SW 1271 (cell line): ENCODE results near the gene KMT5C.

Experiments
- DNase-seq, 2 experiments: peaks; one replicate each; lab custom pipeline; 2025; lab: John Stamatoyannopoulos, UW

The KMT5C gene

DNA sequence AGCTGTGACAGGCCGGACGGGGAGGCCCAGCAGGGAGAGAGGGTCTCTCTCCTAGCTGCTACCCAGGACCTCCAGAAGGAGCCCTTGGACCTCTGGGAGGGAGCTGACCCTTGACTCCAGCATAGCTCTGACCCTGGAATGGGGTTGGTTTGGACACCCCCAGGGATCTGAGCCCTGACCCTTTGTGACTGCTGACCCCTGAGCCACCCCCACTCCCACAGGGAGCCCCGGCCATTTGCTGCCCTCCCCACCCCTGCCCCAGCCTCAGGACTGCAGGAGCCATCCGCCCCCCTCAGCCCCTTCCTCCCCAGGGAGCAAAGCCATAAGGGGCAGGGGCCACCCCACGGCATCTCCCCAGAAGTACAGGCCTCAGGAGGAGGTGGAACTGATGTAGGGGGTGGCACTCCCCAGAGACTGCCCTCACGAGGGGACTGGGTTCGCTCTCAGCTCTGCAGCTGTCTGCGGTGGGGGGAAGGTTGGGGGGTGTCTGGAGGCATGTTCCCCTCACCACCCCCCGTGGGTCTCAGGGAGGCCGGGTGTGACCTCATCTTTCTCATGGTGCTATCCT lies 7.8 kb downstream of the KMT5C start:
- DNase-seq: no peak

DNA sequence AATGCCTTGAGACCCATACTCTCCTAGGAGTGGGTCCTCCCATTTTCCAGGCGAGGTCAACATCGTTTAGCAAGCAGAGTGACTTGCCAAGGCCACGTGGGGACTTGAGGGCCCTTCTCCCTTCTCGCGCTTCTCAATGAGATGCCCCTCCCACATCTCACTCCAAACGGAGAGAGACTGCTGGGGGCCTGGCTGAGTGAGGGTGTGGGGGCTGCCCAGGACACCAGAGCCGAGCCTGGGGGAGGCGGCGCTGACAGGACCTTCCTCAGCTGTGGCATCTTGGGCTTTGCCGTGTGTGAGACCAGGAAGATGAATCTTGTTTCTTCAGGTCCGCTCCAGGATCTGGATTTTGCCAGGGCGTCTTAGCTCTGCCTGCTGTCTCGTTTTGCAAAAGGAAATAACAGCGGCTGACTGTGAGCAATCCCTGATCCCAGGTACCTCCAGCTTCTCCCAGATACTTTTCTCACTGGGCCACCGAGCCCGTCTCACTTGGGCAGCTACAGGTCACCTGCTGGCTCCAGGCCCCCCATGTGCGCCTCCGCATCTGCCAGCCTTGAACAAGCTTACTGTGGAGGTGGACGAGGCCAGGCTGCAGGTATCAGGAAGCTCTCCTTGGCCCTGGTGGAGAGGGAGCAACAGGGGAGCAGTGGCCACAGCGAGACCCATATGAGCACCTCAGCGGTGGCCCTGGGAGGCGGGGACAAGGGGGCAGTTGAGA lies 8.8 kb downstream of the KMT5C start:
- DNase-seq: no peak

DNA sequence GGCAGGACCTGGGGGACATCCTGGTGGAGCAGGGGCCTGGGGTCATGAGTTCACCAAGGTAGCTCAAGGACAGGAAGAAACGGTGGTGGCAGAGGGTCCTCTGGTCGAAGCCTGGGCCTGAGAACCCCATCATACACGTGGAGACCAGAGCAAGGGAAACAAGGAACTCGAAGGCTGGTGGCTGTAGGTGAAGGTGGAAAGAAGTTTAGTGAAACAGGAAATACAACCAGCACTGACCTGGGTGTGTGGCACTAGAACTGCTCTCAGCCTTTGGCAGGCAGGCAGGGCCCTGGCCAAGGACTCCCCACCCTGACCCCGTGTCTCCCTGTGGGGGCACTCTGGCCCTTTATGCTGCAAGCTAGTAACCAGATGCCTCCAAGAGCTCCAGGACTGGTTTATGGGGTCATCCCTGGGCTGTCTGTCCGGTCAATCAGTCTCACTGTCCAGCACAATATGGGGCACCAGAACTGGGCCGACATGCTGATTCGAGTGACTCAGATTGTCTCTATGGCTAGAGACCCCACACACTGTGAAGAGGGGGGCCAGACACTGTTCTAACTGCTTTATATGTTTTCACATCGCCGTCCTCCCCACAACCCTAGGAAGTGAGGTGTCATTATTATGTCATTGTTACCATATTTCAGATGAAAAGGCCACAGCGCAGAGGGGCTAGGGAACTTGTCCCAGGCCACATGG lies 11.1 kb downstream of the KMT5C start:
- DNase-seq: no peak

DNA sequence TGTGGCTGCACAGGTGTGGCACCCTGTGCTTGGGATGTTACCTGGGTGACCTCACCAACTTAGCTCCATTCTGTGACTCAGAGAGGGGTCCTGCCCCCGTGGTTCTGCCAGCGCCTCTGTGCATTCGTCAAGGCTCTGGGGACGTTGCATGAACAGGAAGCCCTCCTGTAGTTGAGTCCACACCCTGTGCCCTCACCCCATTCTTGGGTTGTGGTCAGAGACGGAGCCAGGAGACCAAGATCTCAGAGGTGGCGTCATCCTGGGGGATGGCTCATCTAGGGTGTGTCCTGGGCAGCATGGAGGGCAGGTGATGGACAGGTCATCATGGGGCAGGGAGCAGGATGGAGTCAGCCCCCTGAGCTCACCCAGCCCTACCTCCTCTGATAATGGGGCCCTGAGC lies 12.4 kb downstream of the KMT5C start:
- no peak for DNase-seq

DNA sequence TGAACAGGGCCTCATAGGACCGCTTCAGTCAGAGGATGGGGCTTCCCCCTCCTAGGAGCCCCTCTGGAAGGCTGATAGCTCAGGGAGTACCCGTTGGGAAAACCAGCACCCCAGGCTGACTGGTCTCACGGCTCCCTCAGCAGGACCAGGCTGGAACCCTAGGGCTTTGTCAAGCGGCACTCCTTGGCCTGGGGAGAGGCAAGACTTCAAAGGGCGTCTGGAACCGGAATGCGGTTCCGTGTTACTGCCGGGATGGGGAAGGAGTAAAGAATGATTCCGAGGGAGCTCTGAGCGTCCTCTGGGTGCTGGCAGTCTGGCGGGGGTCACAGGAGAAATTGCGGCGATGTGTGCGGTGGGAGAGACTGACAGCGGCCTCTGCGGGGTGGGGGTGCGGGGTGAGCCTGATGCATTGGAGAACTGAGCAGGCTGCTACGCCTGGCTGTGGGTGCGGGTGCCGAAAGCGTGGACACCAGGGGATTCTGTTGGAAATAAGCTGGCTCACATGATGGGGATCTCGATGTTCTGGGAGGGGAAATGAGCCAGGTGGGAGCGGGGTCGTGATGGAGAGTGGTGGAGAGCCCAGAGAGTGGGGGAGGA lies 13.0 kb downstream of the KMT5C start:
- no peak for DNase-seq

DNA sequence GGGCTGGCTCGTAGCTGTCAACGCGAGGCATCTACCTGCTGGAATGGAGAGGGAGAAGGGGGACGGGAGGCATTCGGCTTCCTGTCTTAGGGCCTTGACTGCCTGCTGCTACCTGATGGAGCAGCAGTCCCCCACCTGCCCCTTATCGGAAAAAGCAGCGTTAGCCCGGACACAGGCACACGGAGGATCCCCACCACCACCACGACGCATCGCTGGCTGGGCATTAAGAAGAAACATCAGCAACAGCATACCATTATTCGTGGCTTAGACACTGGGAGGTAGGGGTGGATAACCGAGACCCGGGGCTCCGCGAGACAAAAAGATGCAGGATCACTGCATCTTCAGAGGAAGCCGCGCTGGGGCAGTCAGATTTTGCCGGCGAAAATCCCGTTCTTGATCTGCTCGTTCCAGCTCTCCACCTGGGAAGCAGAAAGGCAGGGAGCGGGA lies 13.7 kb downstream of the KMT5C start:
- no peak for DNase-seq

DNA sequence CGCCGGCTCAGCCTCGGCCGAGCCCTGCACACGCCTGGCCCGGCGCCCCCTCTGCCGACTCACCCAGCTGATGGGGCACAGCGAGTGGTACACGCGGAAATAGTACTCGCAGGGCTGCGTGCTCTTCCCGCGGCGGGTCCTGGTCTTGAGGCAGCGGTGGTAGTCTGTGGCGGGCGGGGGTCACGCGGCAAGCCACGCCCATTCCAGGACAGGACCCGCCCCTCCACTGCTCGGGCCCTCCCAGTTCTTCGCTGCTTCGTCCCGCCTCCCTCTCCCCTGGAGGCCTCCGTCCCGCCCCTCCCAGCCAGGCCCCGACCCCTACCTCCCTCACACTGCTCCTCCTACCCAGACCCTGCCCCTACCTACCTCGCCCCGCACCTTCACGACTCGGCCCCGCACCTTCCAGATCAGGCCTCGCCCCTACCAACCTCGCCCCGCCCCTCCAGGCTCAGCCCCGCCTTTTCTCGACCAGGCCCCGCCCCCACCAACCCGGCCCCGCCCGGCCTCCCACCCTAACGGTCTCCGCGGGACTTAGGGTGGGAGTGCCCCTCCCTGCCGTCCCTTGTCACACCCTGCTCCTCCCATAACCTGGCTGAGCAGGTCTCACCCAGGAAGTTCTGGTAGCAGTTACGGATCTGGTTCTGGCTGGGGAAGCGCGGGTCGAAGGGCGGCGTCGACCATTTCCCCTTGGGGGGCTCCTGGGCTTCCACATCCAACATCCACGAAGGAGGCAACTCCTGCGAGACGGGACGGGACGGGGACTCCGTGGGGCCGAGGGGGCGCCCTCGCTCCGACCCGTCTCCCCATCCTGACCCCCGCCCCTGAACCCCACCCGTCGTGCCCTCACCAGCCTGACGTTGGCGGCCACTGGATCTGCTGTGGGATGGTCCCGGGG lies 14.4 kb downstream of the KMT5C start:
- DNase-seq: peak in 1 of 2 experiments; percentile 18

DNA sequence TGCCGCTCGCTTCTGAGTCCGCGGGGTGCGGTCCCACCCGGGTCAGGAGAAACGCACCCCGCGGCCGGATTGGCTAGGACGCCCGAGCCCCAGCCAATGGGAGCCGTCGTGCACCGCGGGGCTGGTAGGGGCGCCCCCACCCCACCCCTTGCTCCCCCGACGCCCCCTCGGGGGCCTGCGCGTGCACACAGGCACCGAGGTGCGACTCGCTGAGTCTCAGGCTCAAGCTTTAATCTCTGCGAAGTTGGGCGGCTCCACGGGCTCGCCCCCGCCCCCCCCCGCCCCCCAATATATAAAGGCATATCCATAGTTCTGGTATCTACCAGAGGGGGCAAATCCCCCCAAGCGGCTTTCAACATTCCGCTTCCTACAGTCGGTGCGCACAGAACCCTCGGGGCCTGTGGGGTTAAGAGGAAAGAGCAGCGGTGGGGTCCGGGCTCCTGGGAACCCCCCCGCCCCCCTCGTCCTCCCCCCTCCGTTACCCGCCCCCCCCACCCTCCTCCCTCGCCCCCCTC lies 15.1 kb downstream of the KMT5C start, which contains the start of gene COX6B2:
TSS of gene COX6B2 (minus strand) at position 22 of the 515 bp plus-strand sequence. CDS start 198 bp downstream, outside the sequence.
- no peak for DNase-seq

DNA sequence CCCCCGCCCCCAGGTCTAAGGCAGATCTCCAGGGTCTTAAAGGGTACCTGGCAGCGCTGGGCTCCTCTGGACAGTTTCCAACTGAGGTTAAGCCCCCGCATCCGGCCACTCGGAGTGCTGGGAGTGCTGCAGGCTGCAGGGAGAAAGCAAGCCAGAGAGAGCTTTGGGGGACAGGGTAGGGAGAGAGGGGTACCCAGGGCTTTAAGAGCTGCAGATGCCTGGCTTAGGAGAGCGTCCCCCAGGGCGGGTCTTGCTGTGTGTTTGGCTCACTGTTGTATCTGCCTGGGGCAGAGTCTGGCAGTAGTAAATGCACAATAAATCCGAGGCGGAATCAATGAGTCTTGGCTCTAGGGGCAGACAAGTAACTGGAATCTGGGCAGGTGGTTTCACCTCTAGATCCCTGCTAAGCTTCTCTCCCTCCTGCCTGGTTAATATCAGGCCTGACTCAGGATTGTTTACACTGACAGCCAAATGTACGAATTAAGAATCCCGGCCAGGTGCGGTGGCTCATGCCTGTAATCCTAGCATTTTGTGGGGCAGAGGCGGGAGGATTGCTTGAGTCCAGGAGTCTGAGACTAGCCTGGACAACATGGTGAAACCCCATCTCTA lies 15.6 kb downstream of the KMT5C start:
- no peak for DNase-seq

DNA sequence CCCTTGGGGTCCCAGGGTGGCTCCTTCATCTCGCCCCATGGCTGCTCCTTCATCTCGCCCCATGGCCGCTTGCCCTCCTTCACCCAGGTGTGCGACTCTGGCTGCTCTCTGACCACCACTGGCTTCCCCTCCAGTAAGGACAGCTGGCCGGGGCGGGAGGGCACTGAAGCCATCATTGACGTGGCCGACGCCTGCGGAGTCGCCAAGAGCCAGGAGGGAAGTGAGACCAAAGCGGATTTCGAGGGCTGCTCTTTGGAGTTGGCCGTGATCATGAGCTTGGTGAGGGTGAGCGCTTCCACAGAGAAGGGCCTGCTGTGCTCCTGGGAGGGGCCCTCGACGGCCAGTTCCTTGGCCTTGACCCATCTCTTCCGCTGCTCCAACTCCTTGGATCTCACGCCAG lies 18.8 kb downstream of the KMT5C start:
- DNase-seq: no peak

DNA sequence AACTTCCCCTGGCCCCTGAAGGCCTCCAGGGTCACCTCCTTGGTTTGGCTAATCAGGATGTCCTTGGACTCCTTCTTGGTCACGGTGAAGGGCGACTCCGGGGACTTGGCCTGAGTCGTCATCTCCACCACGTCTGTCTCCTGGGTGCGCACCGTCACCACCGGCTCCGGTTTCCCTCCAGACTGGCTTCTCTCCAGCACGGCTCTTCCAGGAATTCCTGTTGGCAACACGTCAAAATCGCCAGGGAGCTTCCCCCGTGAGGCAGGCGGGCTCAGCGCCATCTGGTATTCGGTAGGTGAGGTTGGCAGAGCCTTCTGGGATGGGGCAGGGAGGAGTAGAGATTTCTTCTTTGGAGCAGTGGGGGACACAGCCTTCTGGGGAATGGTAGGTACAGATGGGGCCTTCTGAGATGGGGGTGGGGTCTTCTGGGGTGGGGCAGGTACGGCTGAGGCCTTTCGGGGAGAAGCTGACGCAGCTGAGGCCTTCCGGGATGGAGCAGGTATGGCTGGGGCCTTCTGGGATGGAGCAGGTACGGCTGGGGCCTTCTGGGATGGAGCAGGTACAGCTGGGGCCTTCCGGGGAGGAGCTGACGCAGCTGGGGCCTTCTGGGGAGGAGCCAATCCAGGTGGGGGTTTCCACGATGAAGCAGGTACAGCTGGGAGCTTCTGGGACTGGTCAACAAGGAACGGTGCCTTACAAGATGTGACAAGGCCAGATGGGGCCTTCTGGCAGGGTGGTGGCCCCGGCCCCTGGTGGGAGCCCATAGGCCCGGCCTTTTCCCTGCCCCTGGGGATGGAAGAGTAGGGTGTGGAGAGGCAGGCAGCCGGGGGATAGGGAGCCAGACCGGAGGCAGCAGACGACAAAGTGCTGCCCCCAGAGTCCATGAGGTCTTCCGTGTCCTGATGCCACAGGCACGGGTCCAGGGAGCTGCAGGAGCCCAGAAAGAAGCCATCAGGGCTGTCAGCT lies 19.6 kb downstream of the KMT5C start:
- no peak for DNase-seq

DNA sequence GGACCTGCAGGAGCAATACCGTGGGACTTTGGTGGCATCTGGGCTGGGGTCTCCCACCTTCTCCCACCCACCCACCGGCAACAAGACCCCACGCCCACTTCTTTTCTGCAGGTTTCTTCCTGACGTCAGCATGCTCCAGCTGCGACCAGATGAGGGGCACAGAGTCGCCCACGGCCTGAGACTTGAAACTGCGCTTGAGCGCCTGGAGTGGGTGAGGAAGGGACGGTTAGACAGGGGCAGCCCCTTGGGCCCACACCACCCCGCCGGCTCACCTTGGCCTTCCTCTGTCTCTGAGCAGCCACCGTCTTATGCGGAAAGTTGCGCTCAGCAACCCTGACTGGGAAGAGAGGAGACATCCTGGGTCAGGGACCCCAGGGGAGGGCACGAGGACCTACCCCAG lies 21.2 kb downstream of the KMT5C start:
- DNase-seq: no peak

DNA sequence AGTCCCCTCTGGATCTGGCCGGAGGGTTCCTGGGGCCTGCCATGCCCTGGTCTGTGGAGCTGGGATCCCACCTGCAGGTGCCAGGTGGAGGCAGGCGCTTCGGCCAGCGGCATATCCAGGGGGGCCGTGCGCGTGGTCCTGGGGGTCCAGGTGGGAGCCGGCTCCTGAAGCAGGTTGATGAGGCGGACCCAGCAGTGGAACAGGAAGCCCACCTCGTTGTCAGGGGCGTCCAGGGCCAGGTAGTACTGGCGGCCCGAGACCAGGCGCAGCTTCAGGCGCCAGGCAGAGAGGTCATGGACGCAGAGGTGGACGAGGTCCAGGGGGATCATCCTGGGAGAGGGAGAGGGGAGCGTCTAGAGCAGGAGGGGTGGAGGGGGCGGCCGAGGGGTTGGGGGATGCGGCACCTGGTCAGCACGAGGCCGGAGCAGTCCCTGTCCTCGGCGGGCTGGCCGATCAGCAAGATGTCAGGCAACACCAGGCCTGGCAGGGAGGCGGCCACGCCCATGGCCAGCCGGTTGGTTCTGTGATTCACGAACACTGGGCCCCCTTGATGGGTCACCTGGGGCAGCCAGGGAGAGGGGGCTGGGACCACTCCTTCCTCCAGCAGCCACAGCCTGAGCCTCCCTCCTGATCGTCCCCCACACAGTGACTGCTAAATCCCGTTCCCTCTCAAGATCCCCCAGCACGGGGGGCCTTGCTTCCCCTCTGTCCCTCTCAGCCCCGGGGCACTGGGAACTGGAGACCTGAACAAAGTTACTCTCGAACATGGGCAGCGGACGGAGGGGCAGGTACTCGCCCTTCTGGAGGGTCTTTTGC lies 22.7 kb downstream of the KMT5C start:
- DNase-seq: no peak

DNA sequence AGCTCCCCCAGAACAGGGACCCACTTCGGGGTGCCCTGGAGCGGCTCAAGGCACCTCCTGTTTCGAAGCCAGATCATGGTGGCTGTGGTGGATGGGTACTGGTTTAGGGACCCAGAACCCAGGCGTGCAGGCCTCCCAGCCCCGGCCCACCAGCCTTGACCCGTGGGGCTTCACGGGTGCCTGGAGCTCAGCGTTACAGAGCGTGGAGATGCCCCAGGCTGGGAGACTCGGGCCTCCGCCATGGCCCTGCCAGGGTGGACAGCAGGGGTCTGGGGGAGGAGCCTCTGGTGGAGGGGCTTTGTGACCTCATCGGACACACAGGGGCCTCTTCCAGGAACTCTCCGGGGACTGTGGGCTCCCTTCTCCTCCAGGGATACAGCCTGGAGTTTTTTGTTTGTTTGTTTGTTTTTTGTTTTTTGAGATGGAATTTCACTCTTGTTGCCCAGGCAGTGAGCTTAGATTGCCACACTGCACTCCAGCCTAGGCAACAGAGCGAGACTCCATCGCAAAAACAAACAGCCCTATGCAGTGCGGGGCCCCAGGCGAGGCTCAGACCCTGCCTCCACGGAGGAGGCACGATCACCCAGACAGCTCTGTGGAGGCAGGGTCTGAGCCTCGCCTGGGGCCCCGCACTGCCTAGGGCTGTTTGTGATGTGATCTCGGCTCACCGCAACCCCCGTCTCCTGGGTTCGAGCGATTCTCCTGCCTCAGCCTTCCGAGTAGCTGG lies 23.5 kb downstream of the KMT5C start, which contains the start of gene GARIN5B:
TSS of gene GARIN5B (minus strand) at position 271 of the 727 bp plus-strand sequence. CDS start at position 77, 194 bp downstream.
- peak in 1 of 2 experiments; percentile 9 for DNase-seq

DNA sequence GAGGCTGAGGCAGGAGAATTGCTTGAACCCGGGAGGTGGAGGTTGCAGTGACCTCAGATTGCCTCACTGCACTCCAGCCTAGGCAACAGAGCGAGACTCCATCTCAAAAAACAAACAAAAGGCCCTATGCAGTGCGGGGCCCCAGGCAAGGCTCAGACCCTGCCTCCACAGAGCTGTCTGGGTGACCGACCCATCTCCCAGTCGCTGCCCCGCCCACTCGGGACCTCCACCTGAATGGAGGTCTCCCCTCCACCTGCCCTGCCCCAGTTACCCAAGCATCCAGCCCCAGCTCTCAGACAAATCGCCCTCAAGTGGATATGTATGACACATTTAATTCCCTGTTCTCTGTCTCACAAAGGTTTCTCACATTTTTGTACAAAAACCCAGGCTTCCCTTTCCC lies 25.6 kb downstream of the KMT5C start:
- DNase-seq: no peak

DNA sequence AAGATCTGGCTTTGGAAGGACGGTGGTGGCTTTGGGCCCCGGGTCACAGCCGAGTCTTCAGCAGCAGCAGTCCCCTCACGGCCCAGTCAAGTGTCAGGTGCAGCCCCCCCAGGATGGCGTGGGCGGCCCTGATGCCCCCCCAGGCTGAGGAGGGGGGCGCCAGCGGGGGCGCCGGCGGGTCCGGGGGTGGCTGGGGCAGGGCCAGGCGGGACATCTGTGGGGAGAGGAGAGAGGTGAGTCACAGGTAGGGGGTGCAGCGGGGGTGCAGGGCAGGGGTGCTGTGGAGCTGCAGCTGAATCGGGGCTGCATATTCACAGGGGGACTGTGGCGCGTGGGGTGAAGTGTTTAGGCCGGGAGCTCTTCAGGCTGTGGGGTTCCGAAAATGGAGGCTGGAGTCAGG lies 26.3 kb downstream of the KMT5C start:
- no peak for DNase-seq

DNA sequence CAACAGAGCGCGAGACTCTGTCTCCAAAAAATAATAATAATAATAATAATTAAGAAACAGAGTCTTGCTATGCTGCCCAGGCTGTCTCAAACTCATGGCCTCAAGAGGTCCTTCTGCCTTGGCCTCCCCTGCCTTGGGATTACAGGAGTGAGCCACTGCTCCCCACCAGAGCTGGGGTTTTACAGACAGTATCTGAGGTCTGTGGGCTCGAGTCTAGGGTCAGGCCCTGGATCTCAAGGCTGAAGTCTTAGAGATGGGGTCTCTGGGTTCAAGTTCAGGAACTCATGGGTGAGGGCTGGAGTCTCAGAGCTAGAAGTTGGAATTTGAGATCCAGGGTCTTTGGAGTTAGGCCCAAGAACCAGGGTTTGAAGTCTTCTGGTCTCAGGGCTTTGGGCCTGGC lies 27.1 kb downstream of the KMT5C start:
- no peak for DNase-seq

DNA sequence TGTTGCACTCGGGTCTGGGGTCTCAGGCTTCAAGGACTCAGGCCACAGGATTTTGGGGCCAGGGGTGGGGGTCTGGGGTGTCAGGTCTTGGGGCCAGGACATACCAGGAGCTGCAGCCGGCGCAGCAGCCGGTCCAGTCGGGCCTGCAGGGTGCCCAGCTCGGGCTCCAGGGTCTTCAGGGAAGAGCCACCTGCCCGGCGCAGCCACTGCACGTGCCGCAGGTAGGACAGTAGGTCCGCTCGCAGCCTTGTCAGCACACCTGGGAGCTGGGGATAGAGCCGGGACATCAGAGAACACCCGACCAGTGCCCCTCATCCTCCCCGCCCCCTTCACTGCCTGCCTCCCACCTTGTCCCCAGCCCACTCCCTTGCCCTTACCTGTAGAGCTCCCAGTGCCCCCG lies 28.4 kb downstream of the KMT5C start:
- no peak for DNase-seq
